Measurements from ENCODE around the gene CCDC60.

Gene CCDC60

DNA sequence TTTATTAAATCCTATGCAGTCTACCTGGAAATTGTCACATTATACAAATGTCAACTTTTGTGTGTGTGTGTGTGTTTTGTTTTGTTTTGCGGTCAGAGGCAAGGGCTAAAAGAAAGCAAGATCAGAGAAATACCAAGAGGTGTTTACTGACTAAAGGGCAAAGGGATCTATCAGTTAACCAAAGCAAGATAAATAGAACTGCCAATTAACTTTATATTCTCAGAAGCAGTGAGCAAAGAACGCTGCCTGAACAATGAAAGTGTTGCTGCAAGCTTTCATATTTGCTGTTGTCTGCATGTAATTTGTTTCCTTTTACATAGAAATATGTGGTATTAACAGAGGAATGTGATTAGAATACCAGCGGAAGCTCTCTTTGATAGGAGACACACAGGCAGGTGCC, 30.9 kb downstream of the CCDC60 start:
- no peak for DNase-seq
- Mint-ChIP-seq H3K4me1 (no peaks in the 10 kb centered on the region), H3K9me3 (no peaks in the 10 kb centered on the region), H3K36me3 (no peaks in the 10 kb centered on the region), H3K27ac (no peak overlapping the region), H3K4me3 (no peak overlapping the region), H3K27me3 (no peaks in the 10 kb centered on the region)
- CTCF ChIA-PET = no interaction called here

DNA sequence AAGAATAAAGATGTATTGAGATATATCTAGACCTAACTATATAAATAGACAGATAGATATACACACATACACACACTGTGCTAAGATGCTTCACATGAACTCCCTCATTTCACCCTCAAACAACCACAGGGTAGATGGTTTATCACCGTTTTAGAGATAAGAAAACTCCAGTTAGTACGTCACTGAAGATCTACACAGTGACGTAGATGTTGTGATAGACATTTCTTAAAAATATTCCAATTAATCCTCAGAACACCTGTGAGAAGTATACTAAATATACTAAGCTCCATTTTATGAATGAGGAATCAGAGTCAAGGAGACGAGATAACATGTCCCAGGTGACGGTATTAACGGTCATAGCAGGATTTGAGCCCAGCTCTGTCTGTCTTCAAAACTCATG, 31.5 kb downstream of the CCDC60 start:
- CTCF ChIA-PET = no interaction called here
- H3K4me3 Mint-ChIP-seq = no peak overlapping the region
- no peaks in the 10 kb centered on the region for H3K9me3 Mint-ChIP-seq

DNA sequence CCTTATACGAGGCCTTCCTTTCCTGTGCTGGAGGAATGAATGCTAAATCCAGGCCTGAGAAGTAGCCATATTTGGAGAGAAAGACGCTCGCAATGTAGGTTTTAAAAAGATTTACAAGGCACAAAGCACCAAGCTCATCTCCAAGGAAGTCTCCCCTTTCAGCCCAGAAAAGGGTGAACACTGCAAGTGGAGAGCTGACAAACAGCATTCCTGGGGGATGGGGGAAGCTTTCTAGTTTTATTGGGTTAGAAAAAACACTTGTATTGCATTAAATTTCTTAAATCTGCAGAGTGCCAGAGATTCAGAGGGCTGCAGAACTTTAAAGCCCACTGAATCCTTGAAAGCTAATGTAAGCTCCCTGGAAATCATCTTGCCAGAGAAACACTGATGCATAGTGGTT, 34.6 kb downstream of the CCDC60 start:
- Mint-ChIP-seq H3K9me3 (no peaks in the 10 kb centered on the region), H3K4me1 (no peaks in the 10 kb centered on the region), H3K4me3 (no peak overlapping the region), H3K36me3 (no peaks in the 10 kb centered on the region), H3K27ac (no peak overlapping the region), H3K27me3 (no peaks in the 10 kb centered on the region)
- DNase-seq = no peak
- CTCF ChIA-PET = no interaction called here

More for the DNA sequence above, 31.5 kb downstream of the CCDC60 start:
- no peaks in the 10 kb centered on the region for H3K4me1 Mint-ChIP-seq
- no peaks in the 10 kb centered on the region for H3K36me3 Mint-ChIP-seq
- DNase-seq = no peak
- no peak overlapping the region for H3K27ac Mint-ChIP-seq
- H3K27me3 Mint-ChIP-seq = no peaks in the 10 kb centered on the region

DNA sequence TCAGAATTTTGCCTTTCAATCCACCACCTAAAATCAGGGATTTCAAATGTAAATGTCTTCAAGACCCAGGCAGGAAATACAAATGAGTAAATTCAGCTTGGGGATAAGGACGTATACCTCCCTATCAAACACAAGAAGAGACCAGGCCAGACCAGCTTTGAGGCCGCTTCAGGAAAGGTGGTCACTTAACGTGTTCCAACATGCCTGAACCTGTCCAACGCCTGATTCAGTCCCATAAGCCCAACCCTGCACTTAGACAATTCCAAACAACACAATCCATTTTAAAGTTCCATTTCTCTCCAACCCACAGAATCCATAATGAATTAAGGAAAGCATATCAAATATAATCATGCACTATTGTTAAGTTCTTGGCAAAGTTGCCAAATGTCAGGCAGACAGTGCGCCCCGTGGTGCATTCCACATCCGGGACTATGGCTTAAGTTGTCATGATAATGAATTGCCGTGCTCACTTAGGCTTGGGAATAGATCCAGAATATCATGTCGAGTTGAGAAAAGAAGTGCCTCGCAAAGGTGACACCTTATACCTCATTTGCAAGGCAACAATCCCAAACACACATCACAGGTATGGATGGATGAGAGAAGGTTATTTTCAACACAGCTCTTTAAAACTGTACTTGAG, 35.5 kb downstream of the CCDC60 start:
- Mint-ChIP-seq H3K36me3 (no peaks in the 10 kb centered on the region), H3K4me3 (no peak overlapping the region), H3K4me1 (no peaks in the 10 kb centered on the region), H3K27me3 (no peaks in the 10 kb centered on the region), H3K9me3 (no peaks in the 10 kb centered on the region), H3K27ac (no peak overlapping the region)
- CTCF ChIA-PET = no interaction called here
- no peak for DNase-seq

DNA sequence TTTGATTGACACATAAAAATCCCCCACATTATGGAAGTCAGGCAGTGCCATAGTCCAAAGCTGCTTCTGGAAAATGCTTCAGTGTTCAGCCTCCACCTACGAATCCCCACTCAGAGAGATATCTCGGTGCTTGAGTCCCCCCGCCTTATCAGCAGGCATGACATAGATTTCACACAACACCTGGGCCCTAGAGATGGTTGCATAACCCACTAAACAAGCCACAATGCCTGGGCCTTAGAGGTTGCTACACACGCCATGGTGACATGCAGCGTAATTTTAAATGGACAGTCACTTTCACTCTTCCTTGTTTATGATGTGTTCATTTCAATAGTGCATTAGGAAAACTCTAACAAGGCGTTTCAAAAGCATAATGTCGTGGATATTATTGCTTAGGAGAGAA, 38.0 kb downstream of the CCDC60 start:
- Mint-ChIP-seq H3K4me1 (peaks cover 7% of the 10 kb centered on the region), H3K27me3 (no peaks in the 10 kb centered on the region), H3K9me3 (no peaks in the 10 kb centered on the region), H3K4me3 (no peak overlapping the region), H3K27ac (no peak overlapping the region), H3K36me3 (no peaks in the 10 kb centered on the region)
- DNase-seq = no peak
- CTCF ChIA-PET = no interaction called here

DNA sequence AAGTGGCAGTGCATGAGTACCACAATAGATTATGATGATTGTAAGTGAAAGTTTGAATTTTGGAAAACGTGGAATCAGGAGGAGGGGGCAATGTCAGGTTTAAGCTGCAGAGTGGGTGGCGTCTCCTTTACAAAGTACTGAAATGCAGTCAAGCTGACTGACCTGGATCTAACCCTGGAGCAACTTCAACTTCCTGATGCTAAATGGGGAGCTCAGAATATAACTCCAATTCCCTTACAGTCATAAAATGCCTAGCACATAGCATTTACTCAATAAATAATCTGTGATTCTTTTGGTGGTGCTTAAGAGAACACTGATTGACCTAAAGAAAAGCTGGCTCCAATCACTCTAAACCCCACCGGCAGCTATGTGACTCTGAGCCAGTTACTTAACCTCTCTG, 38.5 kb downstream of the CCDC60 start:
- DNase-seq = no peak
- no peaks in the 10 kb centered on the region for H3K27me3 Mint-ChIP-seq
- CTCF ChIA-PET = no interaction called here
- no peaks in the 10 kb centered on the region for H3K36me3 Mint-ChIP-seq
- no peak overlapping the region for H3K27ac Mint-ChIP-seq
- no peaks in the 10 kb centered on the region for H3K9me3 Mint-ChIP-seq
- no peak overlapping the region for H3K4me3 Mint-ChIP-seq
- H3K4me1 Mint-ChIP-seq = peaks cover 7% of the 10 kb centered on the region

DNA sequence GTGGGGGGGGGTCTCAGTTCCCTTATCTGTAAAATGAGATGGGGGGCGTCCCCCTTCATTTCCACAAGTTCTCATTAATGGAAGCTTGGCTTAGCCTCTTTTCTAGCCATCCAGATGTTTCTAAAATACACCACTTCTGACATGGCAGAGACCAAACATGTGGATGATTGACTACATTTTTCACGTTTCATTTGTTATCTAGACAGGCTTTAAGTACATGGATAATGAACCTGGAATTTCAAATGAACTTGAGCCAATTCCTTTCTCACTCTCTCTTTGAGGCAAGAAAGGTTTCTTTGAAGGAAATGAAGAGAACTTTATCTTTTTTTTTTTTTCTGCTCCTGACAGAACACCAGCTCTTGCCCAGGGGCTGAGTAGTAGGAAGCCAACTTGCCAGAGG, 39.1 kb downstream of the CCDC60 start:
- Mint-ChIP-seq H3K9me3 (no peaks in the 10 kb centered on the region), H3K36me3 (no peaks in the 10 kb centered on the region), H3K27me3 (no peaks in the 10 kb centered on the region), H3K4me1 (peaks cover 7% of the 10 kb centered on the region), H3K4me3 (no peak overlapping the region), H3K27ac (no peak overlapping the region)
- no peak for DNase-seq
- CTCF ChIA-PET = no interaction called here

DNA sequence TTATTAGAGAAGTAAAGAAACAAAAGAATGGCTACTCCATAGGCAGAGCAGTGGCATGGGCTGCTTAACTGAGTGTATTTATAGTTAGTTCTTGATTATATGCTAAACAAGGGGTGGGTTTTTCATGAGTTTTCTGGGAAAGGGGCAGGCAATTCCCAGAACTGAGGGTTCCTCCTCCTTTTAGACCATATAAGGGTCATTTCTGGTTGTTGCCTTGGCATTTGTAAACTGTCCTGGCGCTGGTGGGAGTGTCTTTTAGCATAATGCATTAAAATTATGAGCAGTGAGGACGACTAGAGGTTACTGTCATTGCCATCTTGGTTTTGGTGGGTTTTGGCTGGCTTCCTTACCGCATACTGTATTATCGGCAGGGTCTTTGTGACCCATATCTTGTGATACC, 40.1 kb downstream of the CCDC60 start:
- no peaks in the 10 kb centered on the region for H3K36me3 Mint-ChIP-seq
- H3K27ac Mint-ChIP-seq = no peak overlapping the region
- DNase-seq = no peak
- peaks cover 7% of the 10 kb centered on the region for H3K4me1 Mint-ChIP-seq
- H3K27me3 Mint-ChIP-seq = no peaks in the 10 kb centered on the region
- H3K4me3 Mint-ChIP-seq = no peak overlapping the region
- CTCF ChIA-PET = no interaction called here
- H3K9me3 Mint-ChIP-seq = no peaks in the 10 kb centered on the region

DNA sequence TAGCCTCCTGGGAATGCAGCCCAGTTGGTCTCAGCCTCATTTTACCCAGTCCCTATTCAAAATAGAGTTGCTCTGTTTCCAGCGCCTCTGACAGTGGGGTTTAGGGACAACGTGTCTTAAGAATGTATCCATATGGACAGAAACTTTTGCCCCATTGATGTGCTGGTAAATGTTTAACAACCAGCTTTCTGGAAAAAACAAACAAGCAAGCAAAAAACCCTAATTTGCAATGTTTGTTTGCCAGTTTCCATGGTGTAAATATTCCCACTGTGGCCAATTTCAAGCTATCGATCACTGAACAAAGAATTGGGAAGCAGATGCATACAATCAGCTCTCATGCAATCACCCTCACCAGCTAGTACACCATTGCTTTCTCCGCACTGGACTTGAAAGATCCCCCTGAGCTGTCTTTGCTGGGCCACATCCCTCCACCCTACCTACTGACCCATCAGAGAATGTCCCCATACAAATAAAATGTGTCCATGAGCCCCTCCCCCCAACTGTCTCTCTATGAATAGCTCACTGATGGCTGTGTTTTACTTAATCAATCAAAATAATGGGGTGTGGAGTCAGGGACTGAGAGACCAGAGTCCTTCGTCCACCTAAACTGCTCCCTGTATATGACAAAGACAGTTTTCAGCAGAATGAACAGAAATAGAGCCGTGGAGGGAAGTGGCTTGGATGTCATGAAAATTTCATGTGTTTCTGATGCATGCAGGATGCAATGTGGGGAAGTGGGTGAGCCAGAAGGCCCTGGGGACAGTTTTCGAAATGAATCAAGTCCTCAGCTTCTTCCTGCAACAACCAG, 40.8 kb downstream of the CCDC60 start:
- Mint-ChIP-seq H3K4me1 (peaks cover 7% of the 10 kb centered on the region), H3K27ac (no peak overlapping the region), H3K36me3 (no peaks in the 10 kb centered on the region), H3K4me3 (no peak overlapping the region), H3K9me3 (no peaks in the 10 kb centered on the region), H3K27me3 (no peaks in the 10 kb centered on the region)
- CTCF ChIA-PET = no interaction called here
- no peak for DNase-seq

DNA sequence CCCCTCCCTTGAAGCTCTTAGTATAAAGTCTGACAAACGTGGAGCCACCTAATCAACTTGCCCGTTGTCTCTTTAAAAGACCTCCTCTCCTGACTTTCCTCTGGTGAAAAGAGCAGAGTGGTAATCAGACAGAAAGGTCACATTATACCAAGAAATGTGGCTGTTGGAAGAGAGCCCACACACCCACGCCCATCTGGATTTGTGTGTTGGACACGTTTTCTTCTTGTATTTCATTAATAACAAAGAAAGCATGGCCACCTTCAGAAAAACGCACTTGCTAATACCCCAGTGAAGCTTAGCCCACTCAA, 41.3 kb downstream of the CCDC60 start:
- H3K4me3 Mint-ChIP-seq = no peak overlapping the region
- peaks cover 7% of the 10 kb centered on the region for H3K4me1 Mint-ChIP-seq
- no peaks in the 10 kb centered on the region for H3K36me3 Mint-ChIP-seq
- CTCF ChIA-PET = no interaction called here
- DNase-seq = no peak
- H3K27ac Mint-ChIP-seq = no peak overlapping the region
- no peaks in the 10 kb centered on the region for H3K27me3 Mint-ChIP-seq
- no peaks in the 10 kb centered on the region for H3K9me3 Mint-ChIP-seq

DNA sequence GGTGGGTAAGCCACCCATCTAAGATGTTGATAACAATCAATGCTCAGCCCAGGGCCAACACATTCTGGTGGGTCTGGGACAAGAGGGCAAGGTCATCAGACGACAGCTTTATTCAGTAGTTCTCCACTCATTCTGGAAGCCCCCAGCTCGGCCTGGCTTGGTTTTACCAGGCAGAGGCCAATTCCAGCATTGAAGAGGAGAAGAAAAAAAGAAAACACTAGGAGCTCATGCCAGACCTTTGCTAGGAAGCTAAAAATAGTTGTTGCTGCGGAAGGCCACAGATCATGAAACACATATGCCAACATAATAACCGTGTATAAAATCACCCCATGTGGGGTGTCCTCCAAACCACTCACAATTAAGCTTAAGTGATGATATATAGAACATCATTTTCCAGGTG, 44.4 kb downstream of the CCDC60 start:
- Mint-ChIP-seq H3K27ac (no peak overlapping the region), H3K27me3 (no peaks in the 10 kb centered on the region), H3K9me3 (peaks cover 2% of the 10 kb centered on the region), H3K4me3 (no peak overlapping the region), H3K36me3 (no peaks in the 10 kb centered on the region), H3K4me1 (peaks cover 7% of the 10 kb centered on the region)
- CTCF ChIA-PET = no interaction called here
- no peak for DNase-seq

DNA sequence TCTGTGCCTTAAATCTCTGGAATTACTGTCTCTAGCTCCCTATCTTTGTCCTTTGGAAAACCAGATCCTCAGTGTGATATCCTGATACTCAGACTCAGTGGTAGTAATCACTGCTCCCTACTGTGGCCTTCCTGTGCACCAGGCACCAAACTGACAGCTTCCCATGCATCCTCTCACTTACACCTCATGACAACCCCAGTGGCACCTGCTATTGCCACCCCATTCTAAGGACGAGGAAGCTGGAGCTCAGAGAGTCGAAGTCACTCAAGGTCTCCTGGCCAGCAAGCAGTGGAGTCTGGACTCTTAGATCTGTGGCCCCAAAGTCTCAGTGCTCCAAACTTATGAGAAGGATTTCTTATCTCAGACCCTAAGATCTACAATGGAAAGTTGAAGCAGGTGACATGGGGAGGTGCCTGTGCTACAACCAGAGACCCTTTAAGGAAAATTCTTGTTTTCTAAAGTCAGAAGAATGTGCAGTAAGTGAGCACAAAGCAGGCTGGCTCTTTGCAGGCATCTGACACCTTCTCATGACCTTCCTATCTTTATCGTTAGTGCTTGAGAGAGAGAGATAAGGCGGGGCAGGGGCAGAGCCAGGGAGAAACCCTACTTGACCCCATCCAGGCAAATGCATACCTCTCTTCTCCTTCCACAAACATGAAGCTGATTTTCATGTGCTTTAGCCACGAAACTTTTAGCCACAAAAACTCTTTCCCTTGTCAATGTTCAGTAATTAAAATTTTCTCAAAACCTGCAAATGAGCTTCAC, 47.1 kb downstream of the CCDC60 start:
- Mint-ChIP-seq H3K4me3 (no peak overlapping the region), H3K9me3 (peaks cover 2% of the 10 kb centered on the region), H3K27ac (no peak overlapping the region), H3K36me3 (no peaks in the 10 kb centered on the region), H3K27me3 (no peaks in the 10 kb centered on the region), H3K4me1 (no peaks in the 10 kb centered on the region)
- CTCF ChIA-PET = interaction anchor here (1.1 kb wide), 1 partner anchor 62 kb away, joined by 3 read pairs; no protein-coding TSS in a partner anchor
- no peak for DNase-seq

DNA sequence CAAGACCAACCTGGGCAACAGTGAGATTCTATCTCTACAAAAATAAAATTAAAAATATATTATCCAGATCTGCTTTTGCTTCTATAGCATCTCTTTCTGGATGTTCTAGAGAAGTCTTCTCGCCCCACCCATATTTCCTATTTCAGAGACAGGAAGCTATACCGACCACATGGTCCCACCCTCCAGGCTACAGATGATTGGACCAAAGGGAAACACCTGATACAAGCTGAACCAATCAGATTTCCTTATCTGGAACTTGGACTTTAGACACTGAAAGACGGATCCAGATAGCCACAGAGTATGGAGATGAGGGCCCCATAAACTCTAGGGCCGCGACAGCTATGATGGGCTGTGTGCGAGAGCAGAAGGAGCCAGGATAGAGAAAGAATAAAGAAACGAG, 48.7 kb downstream of the CCDC60 start:
- CTCF ChIA-PET = interaction anchor here (1.7 kb wide), 1 partner anchor 30 kb away, joined by 5 read pairs; no protein-coding TSS in a partner anchor
- Mint-ChIP-seq H3K27ac (no peak overlapping the region), H3K27me3 (no peaks in the 10 kb centered on the region), H3K36me3 (no peaks in the 10 kb centered on the region), H3K9me3 (peaks cover 2% of the 10 kb centered on the region), H3K4me1 (no peaks in the 10 kb centered on the region), H3K4me3 (no peak overlapping the region)
- no peak for DNase-seq

DNA sequence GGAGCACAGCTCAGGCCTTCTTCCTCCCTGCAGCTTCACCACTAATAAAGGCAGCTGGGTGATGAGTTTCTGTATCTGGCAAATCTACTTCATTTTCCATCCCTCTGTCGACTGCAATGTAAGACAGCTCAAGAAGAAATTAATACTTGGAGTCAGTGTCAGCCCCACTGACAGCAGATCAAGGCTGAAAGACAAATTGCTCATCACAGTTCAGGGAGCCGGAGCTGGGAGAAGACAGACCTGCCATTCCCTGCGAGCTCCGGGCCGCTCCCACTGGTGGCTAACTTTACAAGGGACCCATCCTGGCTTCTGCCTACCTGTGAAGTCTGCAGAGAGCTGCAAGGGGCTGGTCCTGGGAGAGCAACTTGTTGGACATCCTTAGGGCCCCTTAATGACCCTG, 49.8 kb downstream of the CCDC60 start:
- Mint-ChIP-seq H3K27me3 (no peaks in the 10 kb centered on the region), H3K9me3 (peaks cover 2% of the 10 kb centered on the region)
- CTCF ChIA-PET = interaction anchor here (1.7 kb wide), 1 partner anchor 29 kb away, joined by 5 read pairs; no protein-coding TSS in a partner anchor

DNA sequence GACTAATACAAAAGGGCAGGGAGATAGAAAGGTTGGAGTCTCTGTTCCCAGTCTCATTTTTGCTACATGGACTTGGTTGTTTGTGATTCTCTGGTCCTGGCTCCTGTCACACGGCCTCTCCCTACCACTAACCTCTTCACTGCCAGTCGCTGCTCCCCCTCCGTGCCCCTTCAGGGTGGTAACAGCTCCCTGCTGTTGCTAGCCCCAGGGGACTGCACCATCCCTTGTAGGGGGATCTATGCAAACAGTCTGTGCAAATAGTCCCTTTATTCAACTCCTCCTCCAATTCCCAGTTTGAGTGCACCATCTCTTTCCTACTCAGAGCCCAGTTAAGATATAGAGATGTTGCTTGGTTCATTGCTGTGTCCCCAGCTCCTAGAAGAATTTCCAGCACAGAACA, 51.1 kb downstream of the CCDC60 start:
- Mint-ChIP-seq H3K27ac (no peak overlapping the region), H3K4me1 (no peaks in the 10 kb centered on the region)
- no peak for DNase-seq

More for the DNA sequence above, 49.8 kb downstream of the CCDC60 start:
- no peaks in the 10 kb centered on the region for H3K36me3 Mint-ChIP-seq
- no peak for DNase-seq
- H3K4me1 Mint-ChIP-seq = no peaks in the 10 kb centered on the region
- H3K27ac Mint-ChIP-seq = no peak overlapping the region
- no peak overlapping the region for H3K4me3 Mint-ChIP-seq

More for the DNA sequence above, 51.1 kb downstream of the CCDC60 start:
- Mint-ChIP-seq H3K36me3 (no peaks in the 10 kb centered on the region), H3K4me3 (no peak overlapping the region), H3K27me3 (no peaks in the 10 kb centered on the region), H3K9me3 (peaks cover 2% of the 10 kb centered on the region)
- CTCF ChIA-PET = no interaction called here
